Adrenal gland (tissue), 5 donors: Measurements from ENCODE around the gene KRTCAP2.

Experiments
- POLR2A ChIP-seq, 2 donors: fragments of 450-650 bp; IDR thresholded peaks; one replicate each; pipeline ENCODE4 v1.6.1; 2017; ENCODE audit warnings: antibody characterized with exemption in 2 of 2, mild to moderate bottlenecking in 2 of 2, moderate library complexity in 1 of 2
- TF ChIP-seq, protein P1 (sequence below), 6 experiments: fragments of 450-650 bp in 4 of 6; fragments of 200-600 bp in 2 of 6; sonication (generic) in 1 of 6; IDR thresholded peaks; 1 replicate in 5 of 6; 2 replicates in 1 of 6; pipeline versions ENCODE4 v1.5.1 to v1.8.0; 2016 to 2021; ENCODE audit warnings: antibody characterized with exemption in 6 of 6, mild to moderate bottlenecking in 2 of 6, moderate library complexity in 1 of 6
- donor health status: DM: no; HTN: no; CAD: no.

GRCh38 chr1:155196103-155196892 lies 23.2 kb upstream of the KRTCAP2 start:
- TF ChIP-seq POLR2A (IDR thresholded peaks at IDR 0.05): no peak
- TF ChIP-seq, protein P1, sequence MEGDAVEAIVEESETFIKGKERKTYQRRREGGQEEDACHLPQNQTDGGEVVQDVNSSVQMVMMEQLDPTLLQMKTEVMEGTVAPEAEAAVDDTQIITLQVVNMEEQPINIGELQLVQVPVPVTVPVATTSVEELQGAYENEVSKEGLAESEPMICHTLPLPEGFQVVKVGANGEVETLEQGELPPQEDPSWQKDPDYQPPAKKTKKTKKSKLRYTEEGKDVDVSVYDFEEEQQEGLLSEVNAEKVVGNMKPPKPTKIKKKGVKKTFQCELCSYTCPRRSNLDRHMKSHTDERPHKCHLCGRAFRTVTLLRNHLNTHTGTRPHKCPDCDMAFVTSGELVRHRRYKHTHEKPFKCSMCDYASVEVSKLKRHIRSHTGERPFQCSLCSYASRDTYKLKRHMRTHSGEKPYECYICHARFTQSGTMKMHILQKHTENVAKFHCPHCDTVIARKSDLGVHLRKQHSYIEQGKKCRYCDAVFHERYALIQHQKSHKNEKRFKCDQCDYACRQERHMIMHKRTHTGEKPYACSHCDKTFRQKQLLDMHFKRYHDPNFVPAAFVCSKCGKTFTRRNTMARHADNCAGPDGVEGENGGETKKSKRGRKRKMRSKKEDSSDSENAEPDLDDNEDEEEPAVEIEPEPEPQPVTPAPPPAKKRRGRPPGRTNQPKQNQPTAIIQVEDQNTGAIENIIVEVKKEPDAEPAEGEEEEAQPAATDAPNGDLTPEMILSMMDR (IDR thresholded peaks at IDR 0.05): no peak
